Left kidney (tissue), 8 donors: ENCODE results near the gene FIS1. TPM values are rescaled to one million over a fixed set of nuclear protein-coding genes. Genes with fewer than 3 reads are reported as not detected.
"Not testable (repeated sequence)": the region's sequence is repeated elsewhere in the genome, so short reads cannot be mapped to it uniquely, and the experiment has no call there.

ENCODE experiments used
- DNase-seq: peaks from one replicate; pipeline ENCODE4 v3.0.0-alpha.2; 2013
- long read RNA-seq, 8 donors: transcript quantifications; one replicate each; lab custom pipeline, GENCODE V29; 2026
- polyA plus RNA-seq: library from polyadenylated mRNA; unstranded; fragments of 120-200 nt; gene quantifications from one replicate; pipeline ENCODE4 v1.2.1, GENCODE V29; 2013; ENCODE audit not compliant: insufficient read length

The FIS1 gene
- 130 TPM for polyA plus RNA-seq
- long read RNA-seq, donor 1, transcript FIS1-201 (5 exons, 734 nt): major isoform, 119 of 131 reads
- long read RNA-seq, donor 1, partial matches to known transcripts: 6 of 131 reads
- long read RNA-seq, donor 1, other reads (novel, unspliced or antisense): 0 of 131 reads
- long read RNA-seq, donor 2, transcript FIS1-201 (5 exons, 734 nt): major isoform, 130 of 149 reads
- long read RNA-seq, donor 2, partial matches to known transcripts: 5 of 149 reads
- long read RNA-seq, donor 2, other reads (novel, unspliced or antisense): 12 of 149 reads
- long read RNA-seq, donor 3, transcript FIS1-204 (4 exons, 745 nt): minor isoform, 5 of 93 reads
- long read RNA-seq, donor 3, transcript FIS1-201 (5 exons, 734 nt): major isoform, 83 of 93 reads
- long read RNA-seq, donor 3, partial matches to known transcripts: 0 of 93 reads
- long read RNA-seq, donor 3, other reads (novel, unspliced or antisense): 0 of 93 reads
- long read RNA-seq, donor 4, transcript FIS1-201 (5 exons, 734 nt): major isoform, 18 of 22 reads
- long read RNA-seq, donor 4, partial matches to known transcripts: 0 of 22 reads
- long read RNA-seq, donor 4, other reads (novel, unspliced or antisense): 0 of 22 reads
- long read RNA-seq, donor 5, transcript FIS1-201 (5 exons, 734 nt): major isoform, 210 of 237 reads
- long read RNA-seq, donor 5, transcript FIS1-204 (4 exons, 745 nt): minor isoform, 11 of 237 reads
- long read RNA-seq, donor 5, partial matches to known transcripts: 13 of 237 reads
- long read RNA-seq, donor 5, other reads (novel, unspliced or antisense): 0 of 237 reads
- long read RNA-seq, donor 6, transcript FIS1-201 (5 exons, 734 nt): major isoform, 143 of 159 reads
- long read RNA-seq, donor 6, partial matches to known transcripts: 13 of 159 reads
- long read RNA-seq, donor 6, other reads (novel, unspliced or antisense): 0 of 159 reads
- long read RNA-seq, donor 7, transcript FIS1-204 (4 exons, 745 nt): minor isoform, 6 of 186 reads
- long read RNA-seq, donor 7, transcript FIS1-201 (5 exons, 734 nt): major isoform, 179 of 186 reads
- long read RNA-seq, donor 7, partial matches to known transcripts: 0 of 186 reads
- long read RNA-seq, donor 7, other reads (novel, unspliced or antisense): 0 of 186 reads
- long read RNA-seq, donor 8, transcript FIS1-201 (5 exons, 734 nt): major isoform, 53 of 54 reads
- long read RNA-seq, donor 8, partial matches to known transcripts: 0 of 54 reads
- long read RNA-seq, donor 8, other reads (novel, unspliced or antisense): 0 of 54 reads

GRCh38 chr7:101244375-101245146, at the start of gene FIS1:
Gene FIS1, minus strand, starts transcription at chr7:101245081. Its CDS starts 77 bp downstream, at chr7:101245004.
- DNase-seq: peak; percentile 89

- DNase-seq: no peak
Measured at GRCh38 chr7:101294039-101294831, 49.4 kb upstream of the FIS1 start.

- DNase-seq: not testable (repeated sequence)
Measured at GRCh38 chr7:101293069-101294021, 48.5 kb upstream of the FIS1 start.

- not testable (repeated sequence) for DNase-seq
Measured at GRCh38 chr7:101292566-101292965, 47.7 kb upstream of the FIS1 start.

- not testable (repeated sequence) for DNase-seq
Measured at GRCh38 chr7:101290186-101291037, 45.5 kb upstream of the FIS1 start.

- not testable (repeated sequence) for DNase-seq
Measured at GRCh38 chr7:101289687-101290086, 44.8 kb upstream of the FIS1 start.

GRCh38 chr7:101288439-101288838, 43.6 kb upstream of the FIS1 start:
- DNase-seq: no peak

- DNase-seq: no peak
Measured at GRCh38 chr7:101287032-101287431, 42.2 kb upstream of the FIS1 start.

GRCh38 chr7:101285880-101286279, 41.0 kb upstream of the FIS1 start:
- not testable (repeated sequence) for DNase-seq

- no peak for DNase-seq
Measured at GRCh38 chr7:101285171-101285570, 40.3 kb upstream of the FIS1 start.

GRCh38 chr7:101280912-101281311, 36.0 kb upstream of the FIS1 start:
- DNase-seq: not testable (repeated sequence)

GRCh38 chr7:101278461-101279292, 33.8 kb upstream of the FIS1 start:
- no peak for DNase-seq

- no peak for DNase-seq
Measured at GRCh38 chr7:101277155-101277554, 32.3 kb upstream of the FIS1 start.

- DNase-seq: no peak
Measured at GRCh38 chr7:101273206-101273605, 28.3 kb upstream of the FIS1 start.

GRCh38 chr7:101271021-101271420, 26.1 kb upstream of the FIS1 start:
- no peak for DNase-seq

GRCh38 chr7:101269664-101270063, 24.8 kb upstream of the FIS1 start:
- no peak for DNase-seq
